Activated T-helper 1 cell treated with anti-CD3 and anti-CD28 coated beads, Interleukin-12 subunit alpha, Interleukin-12 subunit beta, Interleukin-2, Interleukin-4 antibody, amounts not matched to agents 30 ng/mL and 10 ng/mL and 1 ng/mL, durations not matched to agents 14 hours and 24 hours and 36 hours (primary cell): Measurements from ENCODE around the gene POLQ. TPM values are rescaled to one million over a fixed set of nuclear protein-coding genes. Genes with fewer than 3 reads are reported as not detected.
"Not testable (repeated sequence)": the region's sequence is repeated elsewhere in the genome, so short reads cannot be mapped to it uniquely, and the experiment has no call there.

Experiments
- DNase-seq: peaks from one replicate; pipeline ENCODE4 v3.0.0; 2021; ENCODE audit warnings: low spot score
- H3K27ac Mint-ChIP-seq: one replicate; pipeline ENCODE4 v1.8.0; 2021; ENCODE audit warnings: mild to moderate bottlenecking, mixed read lengths
- H3K27me3 Mint-ChIP-seq: one replicate; pipeline ENCODE4 v1.8.0; 2022; ENCODE audit warnings: mild to moderate bottlenecking, moderate library complexity, mixed read lengths; ENCODE audit not compliant: insufficient read depth
- H3K36me3 Mint-ChIP-seq: one replicate; pipeline ENCODE4 v1.8.0; 2021; ENCODE audit warnings: low read depth, mixed read lengths
- H3K4me1 Mint-ChIP-seq: one replicate; pipeline ENCODE4 v1.8.0; 2021; ENCODE audit warnings: low read depth, mixed read lengths
- H3K4me3 Mint-ChIP-seq: one replicate; pipeline ENCODE4 v1.8.0; 2021; ENCODE audit warnings: mild to moderate bottlenecking, moderate library complexity, mixed read lengths
- H3K9me3 Mint-ChIP-seq: one replicate; pipeline ENCODE4 v1.8.0; 2021; ENCODE audit warnings: mixed read lengths
- intact Hi-C: fragments of 100-400 bp; cut with micrococcal nuclease; formaldehyde crosslinking; loops from one replicate; pipeline ENCODE4 v1.15.1; 2024
- total RNA-seq: library from RNA; stranded (reverse); gene quantifications from 2 replicates; pipeline ENCODE4 v1.2.3, GENCODE V29; 2022

Gene POLQ
- total RNA-seq, result 29.0 and 30.1 TPM in 2 replicates

GRCh38 chr3:121545574-121546455 lies at the start of gene POLQ:
Gene POLQ (minus strand): TSS chr3:121545988. CDS start chr3:121545877, 111 bp downstream.
- Mint-ChIP-seq H3K9me3 (no peaks in the 10 kb centered on the region), H3K27me3 (peaks cover 2% of the 10 kb centered on the region), H3K4me3 (peak within 1 kb of the TSS; percentile 89), H3K27ac (peak within 1 kb of the TSS; percentile 88), H3K36me3 (peaks cover 9% of the 10 kb centered on the region), H3K4me1 (peaks cover 32% of the 10 kb centered on the region)
- intact Hi-C loops, result loop anchor here (1.0 to 10.0 kb wide), 19 partner anchors 114 to 1869 kb away; partner anchors contain the start of genes COX17, EAF2, FAM162A and GOLGB1
- peak; percentile 83 for DNase-seq

- Mint-ChIP-seq H3K27me3 (peaks cover 6% of the 10 kb centered on the region), H3K9me3 (no peaks in the 10 kb centered on the region), H3K4me1 (no peaks in the 10 kb centered on the region), H3K4me3 (no peak overlapping the region), H3K27ac (no peak overlapping the region), H3K36me3 (no peaks in the 10 kb centered on the region)
- intact Hi-C loops, result no loop called here
- DNase-seq, result no peak
Observed at GRCh38 chr3:121594850-121595249, 49.1 kb upstream of the POLQ start.

GRCh38 chr3:121593806-121594205 lies 48.0 kb upstream of the POLQ start:
- intact Hi-C loops, H3K27me3 Mint-ChIP-seq, H3K27ac Mint-ChIP-seq, H3K4me3 Mint-ChIP-seq, H3K9me3 Mint-ChIP-seq, H3K36me3 Mint-ChIP-seq, H3K4me1 Mint-ChIP-seq, DNase-seq: not testable (repeated sequence)

DNA sequence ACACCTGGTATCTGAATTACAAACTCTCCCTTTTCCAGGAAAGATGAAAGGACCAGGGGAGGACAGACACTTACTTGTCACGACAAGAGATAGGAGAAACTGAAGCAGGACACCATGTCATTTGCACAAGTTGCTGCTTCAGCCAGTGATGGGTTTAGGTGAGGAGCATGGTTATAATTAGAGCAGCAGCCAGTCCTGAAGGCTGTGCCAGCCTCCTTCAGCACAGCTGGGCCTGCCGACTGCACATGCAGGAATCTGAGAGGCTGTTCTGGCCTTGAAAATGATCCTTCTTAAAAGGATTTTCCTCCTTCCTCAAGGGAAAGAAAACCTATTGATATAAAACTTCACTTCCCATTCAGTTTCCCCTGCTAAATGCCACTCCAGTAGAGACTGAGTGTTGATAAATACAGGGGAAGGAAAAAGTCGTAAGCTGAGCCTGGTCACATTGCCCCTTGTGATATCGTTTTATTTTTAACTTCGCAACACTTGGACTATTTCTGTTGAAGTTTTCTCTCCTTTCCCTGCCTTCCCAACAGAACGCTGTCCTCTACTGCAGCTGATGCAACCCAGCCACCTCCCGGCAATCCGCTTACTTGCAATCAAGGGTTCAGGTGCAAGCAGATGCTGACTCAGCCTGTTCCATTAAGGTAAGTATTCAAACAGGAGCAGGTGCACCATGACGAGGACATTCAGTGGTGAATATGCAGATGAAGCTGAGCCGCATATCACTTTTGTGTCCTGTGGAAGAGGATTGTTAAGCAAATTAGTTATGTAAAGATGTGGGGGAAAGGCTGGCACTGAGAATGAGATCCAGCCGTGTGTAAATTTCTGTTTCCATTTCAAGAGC lies 47.3 kb upstream of the POLQ start, which contains the start of gene FBXO40:
TSS of gene FBXO40 (plus strand) at position 524 of the 847 bp plus-strand sequence. CDS start 27,197 bp downstream, outside the sequence.
- DNase-seq, result no peak
- intact Hi-C loops, result no loop called here
- Mint-ChIP-seq H3K27ac (no peak within 1 kb of the TSS), H3K4me3 (no peak within 1 kb of the TSS), H3K27me3 (peaks cover 9% of the 10 kb centered on the region), H3K9me3 (no peaks in the 10 kb centered on the region), H3K36me3 (no peaks in the 10 kb centered on the region), H3K4me1 (no peaks in the 10 kb centered on the region)

DNA sequence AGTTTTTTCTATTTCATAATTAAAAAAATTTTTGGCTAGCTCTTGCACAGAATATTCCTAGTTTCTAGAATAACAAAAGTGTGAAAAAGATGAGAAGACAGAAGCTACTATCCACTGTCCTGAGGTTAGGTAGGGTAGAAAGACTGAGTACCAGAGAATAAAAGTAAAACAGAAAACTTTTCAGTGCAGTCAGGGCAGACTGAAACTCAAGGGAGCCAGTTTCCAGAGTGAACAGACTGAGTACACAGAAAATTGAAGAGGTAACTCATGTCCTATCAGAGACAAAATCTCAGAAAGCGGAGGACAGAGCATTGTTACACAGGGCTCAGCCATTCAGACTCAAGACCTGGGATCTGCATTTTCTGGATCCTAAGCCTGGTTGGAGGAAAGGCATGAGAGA lies 38.6 kb upstream of the POLQ start:
- no peak for DNase-seq
- no peak overlapping the region for H3K4me3 Mint-ChIP-seq
- intact Hi-C loops, result no loop called here
- H3K36me3 Mint-ChIP-seq, result no peaks in the 10 kb centered on the region
- H3K4me1 Mint-ChIP-seq, result no peaks in the 10 kb centered on the region
- no peaks in the 10 kb centered on the region for H3K9me3 Mint-ChIP-seq
- peaks cover 15% of the 10 kb centered on the region for H3K27me3 Mint-ChIP-seq
- no peak overlapping the region for H3K27ac Mint-ChIP-seq

- intact Hi-C loops, result no loop called here
- no peaks in the 10 kb centered on the region for H3K9me3 Mint-ChIP-seq
- H3K27ac Mint-ChIP-seq, result no peak overlapping the region
- no peaks in the 10 kb centered on the region for H3K36me3 Mint-ChIP-seq
- H3K27me3 Mint-ChIP-seq, result peaks cover 14% of the 10 kb centered on the region
- H3K4me3 Mint-ChIP-seq, result no peak overlapping the region
- no peaks in the 10 kb centered on the region for H3K4me1 Mint-ChIP-seq
- no peak for DNase-seq
Observed at GRCh38 chr3:121581691-121582090, 35.9 kb upstream of the POLQ start.

GRCh38 chr3:121574449-121574848 lies 28.7 kb upstream of the POLQ start:
- Mint-ChIP-seq H3K27me3 (peaks cover 3% of the 10 kb centered on the region), H3K27ac (no peak overlapping the region), H3K36me3 (no peaks in the 10 kb centered on the region), H3K4me1 (no peaks in the 10 kb centered on the region), H3K9me3 (no peaks in the 10 kb centered on the region), H3K4me3 (no peak overlapping the region)
- intact Hi-C loops, result no loop called here
- no peak for DNase-seq

DNA sequence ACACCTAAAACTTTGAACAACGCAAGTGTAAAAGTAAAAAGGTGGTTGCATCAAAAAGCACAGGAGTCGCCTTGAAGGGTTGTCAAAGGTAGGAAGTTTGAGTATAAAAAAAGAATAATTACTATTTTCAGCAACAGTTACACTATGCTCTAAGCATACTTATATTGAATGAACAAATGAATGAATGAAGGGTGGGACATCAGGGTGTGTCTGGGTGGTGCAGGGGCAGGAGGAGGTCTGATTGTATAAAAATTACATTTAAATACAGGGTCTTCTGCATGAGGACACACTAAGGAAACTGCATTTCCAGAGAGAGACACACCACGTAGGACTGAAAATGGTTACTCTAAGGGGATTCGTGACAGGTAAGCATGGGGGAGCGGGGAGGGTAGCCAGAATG lies 21.9 kb upstream of the POLQ start, which contains the start of gene ARGFX:
TSS of gene ARGFX (plus strand) at position 301 of the 400 bp plus-strand sequence. CDS start 2,765 bp downstream, outside the sequence.
- H3K4me1 Mint-ChIP-seq, result no peaks in the 10 kb centered on the region
- peaks cover 10% of the 10 kb centered on the region for H3K27me3 Mint-ChIP-seq
- H3K4me3 Mint-ChIP-seq, result no peak within 1 kb of the TSS
- no peaks in the 10 kb centered on the region for H3K9me3 Mint-ChIP-seq
- intact Hi-C loops, result no loop called here
- no peaks in the 10 kb centered on the region for H3K36me3 Mint-ChIP-seq
- DNase-seq, result no peak
- no peak within 1 kb of the TSS for H3K27ac Mint-ChIP-seq

- no peaks in the 10 kb centered on the region for H3K4me1 Mint-ChIP-seq
- no peak for DNase-seq
- peaks cover 11% of the 10 kb centered on the region for H3K27me3 Mint-ChIP-seq
- H3K9me3 Mint-ChIP-seq, result no peaks in the 10 kb centered on the region
- no peak overlapping the region for H3K27ac Mint-ChIP-seq
- H3K4me3 Mint-ChIP-seq, result no peak overlapping the region
- H3K36me3 Mint-ChIP-seq, result no peaks in the 10 kb centered on the region
- intact Hi-C loops, result no loop called here
Observed at GRCh38 chr3:121566773-121567172, 21.0 kb upstream of the POLQ start.

- Mint-ChIP-seq H3K9me3 (no peaks in the 10 kb centered on the region), H3K27me3 (peaks cover 8% of the 10 kb centered on the region), H3K4me3 (no peak overlapping the region), H3K4me1 (no peaks in the 10 kb centered on the region), H3K27ac (no peak overlapping the region), H3K36me3 (no peaks in the 10 kb centered on the region)
- intact Hi-C loops, result no loop called here
- DNase-seq, result no peak
Observed at GRCh38 chr3:121562148-121562547, 16.4 kb upstream of the POLQ start.

DNA sequence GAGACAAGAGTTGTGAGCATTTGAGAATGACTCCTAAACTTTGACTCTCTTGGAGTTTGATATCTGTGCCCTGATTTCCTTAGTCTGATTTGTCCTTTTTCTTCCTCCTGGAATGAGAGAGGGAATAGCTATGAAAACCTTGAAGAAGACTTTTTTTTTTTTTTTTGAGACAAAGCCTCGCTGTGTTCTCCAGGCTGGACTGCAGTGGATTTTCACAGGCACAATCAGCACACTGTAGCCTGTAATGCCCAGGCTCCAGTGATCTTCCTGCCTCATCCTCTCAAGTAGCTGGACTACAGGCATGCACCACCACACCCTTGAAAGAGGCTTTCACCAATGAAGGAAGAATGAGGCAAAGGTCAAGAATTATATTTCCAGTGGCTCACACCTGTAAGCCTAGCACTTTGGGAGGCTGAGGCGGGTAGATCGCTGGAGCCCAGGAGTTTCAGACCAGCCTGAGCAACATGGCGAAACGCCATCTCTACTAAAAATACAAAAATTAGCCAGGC lies 11.7 kb upstream of the POLQ start:
- intact Hi-C loops, result no loop called here
- no peaks in the 10 kb centered on the region for H3K27me3 Mint-ChIP-seq
- H3K27ac Mint-ChIP-seq, result no peak overlapping the region
- no peak for DNase-seq
- H3K4me3 Mint-ChIP-seq, result no peak overlapping the region
- peaks cover 9% of the 10 kb centered on the region for H3K4me1 Mint-ChIP-seq
- H3K9me3 Mint-ChIP-seq, result no peaks in the 10 kb centered on the region
- no peaks in the 10 kb centered on the region for H3K36me3 Mint-ChIP-seq

GRCh38 chr3:121552797-121553196 lies 7.0 kb upstream of the POLQ start:
- intact Hi-C loops, result no loop called here
- no peaks in the 10 kb centered on the region for H3K9me3 Mint-ChIP-seq
- no peaks in the 10 kb centered on the region for H3K36me3 Mint-ChIP-seq
- no peak for DNase-seq
- no peaks in the 10 kb centered on the region for H3K27me3 Mint-ChIP-seq
- no peak overlapping the region for H3K4me3 Mint-ChIP-seq
- H3K27ac Mint-ChIP-seq, result no peak overlapping the region
- H3K4me1 Mint-ChIP-seq, result peaks cover 16% of the 10 kb centered on the region
